C4-2B (cell line): ENCODE data around the gene TALDO1.
"Not testable (repeated sequence)": the region's sequence is repeated elsewhere in the genome, so short reads cannot be mapped to it uniquely, and the experiment has no call there.

Experiments used
- H3K27ac ChIP-seq: fragments of 450-650 bp; 2 replicates; pipeline ENCODE4 v1.5.1; 2017
- CTCF ChIP-seq: fragments of 450-650 bp; conservative IDR thresholded peaks from 2 replicates; pipeline ENCODE4 v1.5.1; 2017; ENCODE audit warnings: mild to moderate bottlenecking
- ZFX ChIP-seq: fragments of 450-650 bp; IDR thresholded peaks from 2 replicates; pipeline ENCODE4 v1.6.1; 2017

The TALDO1 gene

GRCh38 chr11:728901-729491 lies 18.3 kb upstream of the TALDO1 start:
- H3K27ac ChIP-seq, result no peak overlapping the region
- TF ChIP-seq ZFX (no peak), CTCF (no peak)

GRCh38 chr11:729492-730074 lies 17.7 kb upstream of the TALDO1 start:
- TF ChIP-seq CTCF (no peak), ZFX (no peak)
- H3K27ac ChIP-seq, result no peak overlapping the region

GRCh38 chr11:733072-733471 lies 14.2 kb upstream of the TALDO1 start:
- TF ChIP-seq ZFX (no peak), CTCF (no peak)
- no peak overlapping the region for H3K27ac ChIP-seq

- H3K27ac ChIP-seq, result not testable (repeated sequence)
These were observed 12.7 kb upstream of the TALDO1 start for GRCh38 chr11:734541-734940.

- TF ChIP-seq ZFX (no peak), CTCF (no peak)
- H3K27ac ChIP-seq, result no peak overlapping the region
These were observed 9.9 kb upstream of the TALDO1 start for GRCh38 chr11:737366-737765.

- H3K27ac ChIP-seq, result not testable (repeated sequence)
These were observed 9.4 kb upstream of the TALDO1 start for GRCh38 chr11:737899-738298.

GRCh38 chr11:742156-742546 lies 5.1 kb upstream of the TALDO1 start:
- no peak overlapping the region for H3K27ac ChIP-seq
- TF ChIP-seq CTCF, result no peak
- TF ChIP-seq ZFX, result no peak

- no peak overlapping the region for H3K27ac ChIP-seq
- TF ChIP-seq ZFX (no peak), CTCF (no peak)
These were observed 4.6 kb upstream of the TALDO1 start for GRCh38 chr11:742571-743201.
